HG02938 (cell line): ENCODE data around the gene SPRR4.

Source experiments
- ATAC-seq: cut with Tn5 transposase; IDR thresholded peaks from one replicate; pipeline ENCODE4 v1.9.1; 2021; ENCODE audit warnings: mild to moderate bottlenecking, moderate library complexity; ENCODE audit not compliant: unreplicated experiment

SPRR4 gene

GRCh38 chr1:152970495-152970894 is at the start of gene SPRR4:
TSS of gene SPRR4 (plus strand) at chr1:152970648. CDS start at chr1:152971891, 1,243 bp downstream.
- ATAC-seq, result no peak

- ATAC-seq, result no peak
These were observed 46.3 kb upstream of the SPRR4 start for GRCh38 chr1:152924191-152924590.

- no peak for ATAC-seq
These were observed 44.4 kb upstream of the SPRR4 start for GRCh38 chr1:152926091-152926490.

- no peak for ATAC-seq
These were observed 41.8 kb upstream of the SPRR4 start for GRCh38 chr1:152928671-152929070.

- no peak for ATAC-seq
These were observed 38.2 kb upstream of the SPRR4 start for GRCh38 chr1:152932170-152932811.

GRCh38 chr1:152933196-152933595 is 37.3 kb upstream of the SPRR4 start:
- ATAC-seq, result no peak

GRCh38 chr1:152940614-152941013 is 29.8 kb upstream of the SPRR4 start:
- ATAC-seq, result no peak

- no peak for ATAC-seq
These were observed 29.3 kb upstream of the SPRR4 start for GRCh38 chr1:152941037-152941711.

GRCh38 chr1:152942161-152942560 is 28.3 kb upstream of the SPRR4 start:
- ATAC-seq, result no peak

- no peak for ATAC-seq
These were observed 24.2 kb upstream of the SPRR4 start for GRCh38 chr1:152946248-152946647.

- ATAC-seq, result no peak
These were observed 23.7 kb upstream of the SPRR4 start, which contains the start of gene SPRR5 for GRCh38 chr1:152946651-152947256. TSS of gene SPRR5 (plus strand) at chr1:152947206. CDS start at chr1:152948555, 1,349 bp downstream.

GRCh38 chr1:152951711-152952110 is 18.7 kb upstream of the SPRR4 start:
- no peak for ATAC-seq

GRCh38 chr1:152953761-152954160 is 16.7 kb upstream of the SPRR4 start:
- no peak for ATAC-seq

- no peak for ATAC-seq
These were observed 16.0 kb upstream of the SPRR4 start for GRCh38 chr1:152954436-152954835.

GRCh38 chr1:152957561-152957960 is 12.9 kb upstream of the SPRR4 start:
- no peak for ATAC-seq

- no peak for ATAC-seq
These were observed 11.2 kb upstream of the SPRR4 start for GRCh38 chr1:152959273-152959672.

GRCh38 chr1:152959801-152960451 is 10.5 kb upstream of the SPRR4 start:
- ATAC-seq, result no peak

- ATAC-seq, result no peak
These were observed 9.9 kb upstream of the SPRR4 start for GRCh38 chr1:152960452-152961044.

- no peak for ATAC-seq
These were observed 9.1 kb upstream of the SPRR4 start for GRCh38 chr1:152961226-152961891.

GRCh38 chr1:152962876-152963415 is 7.5 kb upstream of the SPRR4 start:
- ATAC-seq, result no peak
